Measurements from ENCODE around the gene AKT3.

The AKT3 gene

GRCh38 chr1:243730487-243731150 lies 119.4 kb downstream of the AKT3 start:
- FAIRE-seq, result no peak

GRCh38 chr1:243729956-243730355 lies 120.1 kb downstream of the AKT3 start:
- FAIRE-seq, result no peak

GRCh38 chr1:243727503-243728203 lies 122.4 kb downstream of the AKT3 start:
- FAIRE-seq, result no peak

- no peak for FAIRE-seq
Measured at GRCh38 chr1:243726806-243727502, 123.1 kb downstream of the AKT3 start.

- FAIRE-seq, result no peak
Measured at GRCh38 chr1:243725846-243726245, 124.2 kb downstream of the AKT3 start.

GRCh38 chr1:243725075-243725474 lies 125.0 kb downstream of the AKT3 start:
- FAIRE-seq, result no peak

GRCh38 chr1:243723458-243724043 lies 126.5 kb downstream of the AKT3 start:
- no peak for FAIRE-seq

GRCh38 chr1:243723050-243723449 lies 127.0 kb downstream of the AKT3 start:
- no peak for FAIRE-seq

GRCh38 chr1:243719476-243719875 lies 130.6 kb downstream of the AKT3 start:
- FAIRE-seq, result no peak

GRCh38 chr1:243718893-243719292 lies 131.2 kb downstream of the AKT3 start:
- no peak for FAIRE-seq

- FAIRE-seq, result no peak
Measured at GRCh38 chr1:243718022-243718421, 132.0 kb downstream of the AKT3 start.

GRCh38 chr1:243716906-243717305 lies 133.1 kb downstream of the AKT3 start:
- FAIRE-seq, result no peak

- peak; percentile 65 for FAIRE-seq
Measured at GRCh38 chr1:243715285-243715684, 134.8 kb downstream of the AKT3 start.

- no peak for FAIRE-seq
Measured at GRCh38 chr1:243713470-243714186, 136.4 kb downstream of the AKT3 start.

GRCh38 chr1:243712941-243713340 lies 137.1 kb downstream of the AKT3 start:
- no peak for FAIRE-seq

GRCh38 chr1:243712242-243712641 lies 137.8 kb downstream of the AKT3 start:
- FAIRE-seq, result no peak

GRCh38 chr1:243710467-243710866 lies 139.6 kb downstream of the AKT3 start:
- no peak for FAIRE-seq

- peak; percentile 91 for FAIRE-seq
Measured at GRCh38 chr1:243708210-243708609, 141.8 kb downstream of the AKT3 start.

- no peak for FAIRE-seq
Measured at GRCh38 chr1:243706563-243706962, 143.5 kb downstream of the AKT3 start.

GRCh38 chr1:243705585-243705984 lies 144.5 kb downstream of the AKT3 start:
- no peak for FAIRE-seq

GRCh38 chr1:243701872-243702271 lies 148.2 kb downstream of the AKT3 start:
- FAIRE-seq, result no peak

- FAIRE-seq, result no peak
Measured at GRCh38 chr1:243693800-243694199, 156.2 kb downstream of the AKT3 start.

- no peak for FAIRE-seq
Measured at GRCh38 chr1:243686159-243686558, 163.9 kb downstream of the AKT3 start.

Data from A204.1 (cell line).